Panc1 (cell line): Measurements from ENCODE around the gene HS6ST3. TPM values are rescaled to one million over a fixed set of nuclear protein-coding genes. Genes with fewer than 3 reads are reported as not detected.

ENCODE experiments used
- ATAC-seq: fragments of 200-7000 bp; cut with Tn5 transposase; 2 replicates; pipeline ENCODE4 v1.9.1; 2020; ENCODE audit warnings: mild to moderate bottlenecking, moderate library complexity
- BruUV-seq: library from RNA; stranded (reverse); fragments of 400-500 nt; replicated peaks from 2 replicates; lab custom pipeline; 2021; lab: Mats Ljungman, UMichigan
- CTCF ChIA-PET: fragments of 300-600 bp; sonication (Branson Sonifier 250); formaldehyde crosslinking; loops from one replicate; lab custom pipeline; 2022; ENCODE audit warnings: antibody characterized with exemption; lab: Charles Lee
- POLR2A ChIA-PET: fragments of 300-600 bp; sonication (Branson Sonifier 250); formaldehyde crosslinking; loops from one replicate; lab custom pipeline; 2022; ENCODE audit warnings: antibody characterized with exemption; lab: Charles Lee
- DNase-seq: peaks from one replicate; pipeline ENCODE4 v3.0.0-alpha.2; 2010; ENCODE audit warnings: low read depth, low spot score
- H3K27ac ChIP-seq: 2 replicates; pipeline ENCODE4 v1.5.1; 2011; ENCODE audit warnings: mild to moderate bottlenecking, low read length, inconsistent platforms
- H3K27me3 ChIP-seq: fragments of 200-500 bp; sonication (Bioruptor generic); 2 replicates; pipeline ENCODE4 v1.6.0; 2014; ENCODE audit warnings: low read length, inconsistent platforms; ENCODE audit not compliant: control insufficient read depth, insufficient read depth
- H3K36me3 ChIP-seq: fragments of 200-500 bp; sonication (Bioruptor generic); 2 replicates; pipeline ENCODE4 v1.5.1; 2014; ENCODE audit warnings: inconsistent platforms, mild to moderate bottlenecking, low read length, moderate library complexity; ENCODE audit not compliant: control insufficient read depth, insufficient read depth
- H3K4me1 ChIP-seq: 2 replicates; pipeline ENCODE4 v1.5.1; 2011; ENCODE audit warnings: inconsistent platforms, mild to moderate bottlenecking, low read length, moderate library complexity; ENCODE audit not compliant: control insufficient read depth, insufficient read depth
- H3K4me3 ChIP-seq, 2 experiments: 2 replicates each; pipeline ENCODE4 v1.5.1; 2011 to 2012; ENCODE audit warnings: low read depth in 2 of 2, low read length in 2 of 2, mild to moderate bottlenecking in 2 of 2, inconsistent platforms in 1 of 2, moderate library complexity in 1 of 2
- H3K9me3 ChIP-seq: fragments of 200-500 bp; sonication (Bioruptor generic); 2 replicates; pipeline ENCODE4 v1.5.1; 2014; ENCODE audit warnings: low read depth, mild to moderate bottlenecking, inconsistent platforms, low read length, moderate library complexity; ENCODE audit not compliant: control insufficient read depth, insufficient read depth
- POLR2AphosphoS5 ChIP-seq: IDR thresholded peaks from 2 replicates; pipeline ENCODE4 v1.6.1; 2012; ENCODE audit warnings: mild to moderate bottlenecking, low read depth, low read length, moderate library complexity
- SIN3A ChIP-seq: IDR thresholded peaks from 2 replicates; pipeline ENCODE4 v1.6.1; 2012; ENCODE audit warnings: low read depth, mild to moderate bottlenecking, low read length, moderate library complexity, borderline replicate concordance; ENCODE audit not compliant: insufficient read depth
- TCF7L2 ChIP-seq: IDR thresholded peaks from 2 replicates; pipeline ENCODE4 v1.6.1; 2011; ENCODE audit warnings: mild to moderate bottlenecking, low read depth, low read length, inconsistent platforms
- in situ Hi-C: cut with HindIII; loops from 2 replicates; pipeline ENCODE4 v1.10.0; 2016; ENCODE audit warnings: low sequenced_read_pairs, low pct_unique_long_range_greater_than_20kb
- intact Hi-C: fragments of 100-400 bp; cut with micrococcal nuclease; formaldehyde crosslinking; loops from one replicate; pipeline ENCODE4 v1.10.0; 2022; ENCODE audit not compliant: unreplicated experiment
- total RNA-seq: library from RNA; stranded (reverse); gene quantifications from one replicate; pipeline ENCODE4 v1.2.1, GENCODE V29; 2021; ENCODE audit not compliant: unreplicated experiment
- TF ChIP-seq, protein P1 (sequence below), 2 experiments: IDR thresholded peaks; 2 replicates each; pipeline ENCODE4 v1.6.1; 2011 to 2012; ENCODE audit warnings: low read depth in 2 of 2, control low read depth in 1 of 2, low read length in 1 of 2, mild to moderate bottlenecking in 1 of 2, moderate library complexity in 1 of 2; ENCODE audit not compliant: insufficient read depth in 1 of 2
- TF ChIP-seq, protein P2 (sequence below): fragments of 450-650 bp; IDR thresholded peaks from 2 replicates; pipeline ENCODE4 v1.5.1; 2017; ENCODE audit warnings: mild to moderate bottlenecking

Gene HS6ST3
- total RNA-seq, 1 experiment from 2014 or later: 0.13 TPM

DNA sequence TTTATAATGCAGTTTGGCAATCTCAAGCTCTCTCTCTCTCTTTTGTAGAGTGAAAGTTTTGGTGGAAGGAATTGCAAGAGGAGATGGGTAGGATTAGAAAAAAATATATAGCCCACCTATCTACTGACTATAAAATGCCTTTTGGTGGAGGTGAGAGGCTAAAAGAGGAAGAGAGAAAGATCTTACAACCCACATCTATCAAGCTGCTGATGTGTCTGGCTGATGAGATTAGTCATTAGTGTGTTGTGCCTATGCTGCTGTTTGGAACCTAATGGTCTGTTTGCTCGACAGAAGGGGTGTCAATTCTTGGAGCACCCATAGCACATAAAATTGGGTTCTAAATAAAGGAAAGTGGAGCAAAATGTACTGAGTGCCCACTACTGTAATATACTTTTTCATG, 411.0 kb downstream of the HS6ST3 start:
- no peaks in the 10 kb centered on the region for H3K4me1 ChIP-seq
- intact Hi-C loops: no loop called here
- in situ Hi-C loops: no loop called here
- TF ChIP-seq, protein P1, sequence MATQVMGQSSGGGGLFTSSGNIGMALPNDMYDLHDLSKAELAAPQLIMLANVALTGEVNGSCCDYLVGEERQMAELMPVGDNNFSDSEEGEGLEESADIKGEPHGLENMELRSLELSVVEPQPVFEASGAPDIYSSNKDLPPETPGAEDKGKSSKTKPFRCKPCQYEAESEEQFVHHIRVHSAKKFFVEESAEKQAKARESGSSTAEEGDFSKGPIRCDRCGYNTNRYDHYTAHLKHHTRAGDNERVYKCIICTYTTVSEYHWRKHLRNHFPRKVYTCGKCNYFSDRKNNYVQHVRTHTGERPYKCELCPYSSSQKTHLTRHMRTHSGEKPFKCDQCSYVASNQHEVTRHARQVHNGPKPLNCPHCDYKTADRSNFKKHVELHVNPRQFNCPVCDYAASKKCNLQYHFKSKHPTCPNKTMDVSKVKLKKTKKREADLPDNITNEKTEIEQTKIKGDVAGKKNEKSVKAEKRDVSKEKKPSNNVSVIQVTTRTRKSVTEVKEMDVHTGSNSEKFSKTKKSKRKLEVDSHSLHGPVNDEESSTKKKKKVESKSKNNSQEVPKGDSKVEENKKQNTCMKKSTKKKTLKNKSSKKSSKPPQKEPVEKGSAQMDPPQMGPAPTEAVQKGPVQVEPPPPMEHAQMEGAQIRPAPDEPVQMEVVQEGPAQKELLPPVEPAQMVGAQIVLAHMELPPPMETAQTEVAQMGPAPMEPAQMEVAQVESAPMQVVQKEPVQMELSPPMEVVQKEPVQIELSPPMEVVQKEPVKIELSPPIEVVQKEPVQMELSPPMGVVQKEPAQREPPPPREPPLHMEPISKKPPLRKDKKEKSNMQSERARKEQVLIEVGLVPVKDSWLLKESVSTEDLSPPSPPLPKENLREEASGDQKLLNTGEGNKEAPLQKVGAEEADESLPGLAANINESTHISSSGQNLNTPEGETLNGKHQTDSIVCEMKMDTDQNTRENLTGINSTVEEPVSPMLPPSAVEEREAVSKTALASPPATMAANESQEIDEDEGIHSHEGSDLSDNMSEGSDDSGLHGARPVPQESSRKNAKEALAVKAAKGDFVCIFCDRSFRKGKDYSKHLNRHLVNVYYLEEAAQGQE (IDR thresholded peaks at IDR 0.05; ENCODE audit: insufficient read depth in 1 of 2, low read depth in 2 of 2, low read length in 1 of 2): no peak
- TF ChIP-seq SIN3A: no peak
- no peak for TF ChIP-seq TCF7L2
- TF ChIP-seq, protein P2, sequence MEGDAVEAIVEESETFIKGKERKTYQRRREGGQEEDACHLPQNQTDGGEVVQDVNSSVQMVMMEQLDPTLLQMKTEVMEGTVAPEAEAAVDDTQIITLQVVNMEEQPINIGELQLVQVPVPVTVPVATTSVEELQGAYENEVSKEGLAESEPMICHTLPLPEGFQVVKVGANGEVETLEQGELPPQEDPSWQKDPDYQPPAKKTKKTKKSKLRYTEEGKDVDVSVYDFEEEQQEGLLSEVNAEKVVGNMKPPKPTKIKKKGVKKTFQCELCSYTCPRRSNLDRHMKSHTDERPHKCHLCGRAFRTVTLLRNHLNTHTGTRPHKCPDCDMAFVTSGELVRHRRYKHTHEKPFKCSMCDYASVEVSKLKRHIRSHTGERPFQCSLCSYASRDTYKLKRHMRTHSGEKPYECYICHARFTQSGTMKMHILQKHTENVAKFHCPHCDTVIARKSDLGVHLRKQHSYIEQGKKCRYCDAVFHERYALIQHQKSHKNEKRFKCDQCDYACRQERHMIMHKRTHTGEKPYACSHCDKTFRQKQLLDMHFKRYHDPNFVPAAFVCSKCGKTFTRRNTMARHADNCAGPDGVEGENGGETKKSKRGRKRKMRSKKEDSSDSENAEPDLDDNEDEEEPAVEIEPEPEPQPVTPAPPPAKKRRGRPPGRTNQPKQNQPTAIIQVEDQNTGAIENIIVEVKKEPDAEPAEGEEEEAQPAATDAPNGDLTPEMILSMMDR: no peak
- no peak for TF ChIP-seq POLR2AphosphoS5
- POLR2A ChIA-PET: no interaction called here
- no peak overlapping the region for H3K4me3 ChIP-seq
- no peak for ATAC-seq
- no peaks in the 10 kb centered on the region for H3K36me3 ChIP-seq
- no peaks in the 10 kb centered on the region for H3K9me3 ChIP-seq
- no peaks in the 10 kb centered on the region for H3K27me3 ChIP-seq
- BruUV-seq: no TSS peak
- H3K27ac ChIP-seq: no peak overlapping the region
- CTCF ChIA-PET: no interaction called here
- DNase-seq: no peak

DNA sequence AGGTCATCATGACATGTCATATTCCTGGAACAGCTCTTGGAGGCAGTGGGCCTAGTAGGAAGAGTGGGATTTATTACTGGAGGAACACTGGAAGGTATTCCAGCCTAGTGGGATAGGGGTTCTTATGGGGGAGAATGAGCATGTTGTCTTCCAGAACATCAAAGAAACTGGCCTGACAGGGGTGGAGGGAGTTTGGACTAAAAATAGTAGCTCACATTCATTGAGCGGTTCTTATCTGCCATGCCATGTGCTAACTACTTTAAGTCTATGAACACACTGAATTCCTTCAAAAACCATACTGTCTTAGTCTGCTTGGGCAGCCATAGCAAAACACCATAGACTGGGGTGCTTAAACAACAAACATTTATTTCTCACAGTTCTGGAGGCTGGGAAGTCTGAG, 413.6 kb downstream of the HS6ST3 start:
- intact Hi-C loops: no loop called here
- no peaks in the 10 kb centered on the region for H3K9me3 ChIP-seq

More for the DNA sequence above, 413.6 kb downstream of the HS6ST3 start:
- Histone ChIP-seq H3K27ac (no peak overlapping the region), H3K4me1 (no peaks in the 10 kb centered on the region), H3K27me3 (no peaks in the 10 kb centered on the region; the same call in 1 of the 2 replicates), H3K4me3 (no peak overlapping the region), H3K36me3 (no peaks in the 10 kb centered on the region)
- POLR2A ChIA-PET: no interaction called here
- TF ChIP-seq TCF7L2 (no peak), SIN3A (no peak), POLR2AphosphoS5 (no peak)
- TF ChIP-seq, protein P2: no peak
- TF ChIP-seq, protein P1 (IDR thresholded peaks at IDR 0.05; ENCODE audit: insufficient read depth in 1 of 2, low read depth in 2 of 2, low read length in 1 of 2): no peak
- DNase-seq (no peak), ATAC-seq (no peak)
- CTCF ChIA-PET: no interaction called here
- no TSS peak for BruUV-seq
- in situ Hi-C loops: no loop called here
